ENCODE measurements around the gene NBEAL2.

NBEAL2 gene

GRCh38 chr3:46978381-46978780, 1.1 kb upstream of the NBEAL2 start:
- TF ChIP-seq CTCF (IDR thresholded peaks at IDR 0.05) = no peak

GRCh38 chr3:46979958-46980497, 562 bp downstream of the NBEAL2 start:
- TF ChIP-seq CTCF (IDR thresholded peaks at IDR 0.05) = no peak

GRCh38 chr3:46981932-46982471, 2.5 kb downstream of the NBEAL2 start:
- no peak for TF ChIP-seq CTCF (IDR thresholded peaks at IDR 0.05)

GRCh38 chr3:46982546-46982945, 3.1 kb downstream of the NBEAL2 start:
- no peak for TF ChIP-seq CTCF (IDR thresholded peaks at IDR 0.05)

GRCh38 chr3:46984591-46985459, 5.4 kb downstream of the NBEAL2 start:
- TF ChIP-seq CTCF (IDR thresholded peaks at IDR 0.05) = no peak

- TF ChIP-seq CTCF (IDR thresholded peaks at IDR 0.05) = no peak
Observed at GRCh38 chr3:46985588-46985987, 6.1 kb downstream of the NBEAL2 start.

- TF ChIP-seq CTCF (IDR thresholded peaks at IDR 0.05) = no peak
Observed at GRCh38 chr3:46986055-46986730, 6.7 kb downstream of the NBEAL2 start.

Measured in LNCAP (cell line).